SU-DHL-6 (cell line): ENCODE results near the gene GCC1.

Source experiments
- EZH2phosphoT487 ChIP-seq: fragments of 200-600 bp; sonication (generic), shearing (Covaris generic); conservative IDR thresholded peaks from 2 replicates; pipeline ENCODE4 v1.6.1; 2018; ENCODE audit warnings: mild to moderate bottlenecking, antibody characterized with exemption, low read length, moderate library complexity, mixed read lengths
- TF ChIP-seq, protein P1 (sequence below): fragments of 200-600 bp; sonication (generic); IDR thresholded peaks from one replicate; pipeline ENCODE4 v1.5.1; 2017; ENCODE audit warnings: antibody characterized with exemption, mild to moderate bottlenecking, low read length, moderate library complexity; ENCODE audit not compliant: insufficient read depth, poor library complexity, severe bottlenecking

DNA sequence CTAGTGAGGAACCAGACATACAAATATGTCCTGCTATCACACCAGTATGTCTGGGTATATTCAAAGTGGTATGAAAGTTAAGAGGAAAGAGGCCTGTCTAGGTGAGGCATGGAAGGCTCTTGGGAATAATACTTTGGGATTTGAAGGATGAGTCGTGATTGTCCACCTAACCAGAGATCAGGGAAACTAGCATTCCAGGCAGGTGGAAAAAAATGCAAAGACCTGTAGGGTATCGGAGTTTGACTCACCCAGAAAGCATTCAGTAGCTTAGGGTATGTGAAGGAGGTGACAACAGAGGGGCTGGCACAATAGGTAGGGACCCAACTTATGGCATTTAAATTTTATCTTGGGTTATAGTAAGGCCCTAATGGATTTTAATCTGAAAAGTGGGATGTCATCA, 950 bp upstream of the GCC1 start:
- TF ChIP-seq, protein P1, sequence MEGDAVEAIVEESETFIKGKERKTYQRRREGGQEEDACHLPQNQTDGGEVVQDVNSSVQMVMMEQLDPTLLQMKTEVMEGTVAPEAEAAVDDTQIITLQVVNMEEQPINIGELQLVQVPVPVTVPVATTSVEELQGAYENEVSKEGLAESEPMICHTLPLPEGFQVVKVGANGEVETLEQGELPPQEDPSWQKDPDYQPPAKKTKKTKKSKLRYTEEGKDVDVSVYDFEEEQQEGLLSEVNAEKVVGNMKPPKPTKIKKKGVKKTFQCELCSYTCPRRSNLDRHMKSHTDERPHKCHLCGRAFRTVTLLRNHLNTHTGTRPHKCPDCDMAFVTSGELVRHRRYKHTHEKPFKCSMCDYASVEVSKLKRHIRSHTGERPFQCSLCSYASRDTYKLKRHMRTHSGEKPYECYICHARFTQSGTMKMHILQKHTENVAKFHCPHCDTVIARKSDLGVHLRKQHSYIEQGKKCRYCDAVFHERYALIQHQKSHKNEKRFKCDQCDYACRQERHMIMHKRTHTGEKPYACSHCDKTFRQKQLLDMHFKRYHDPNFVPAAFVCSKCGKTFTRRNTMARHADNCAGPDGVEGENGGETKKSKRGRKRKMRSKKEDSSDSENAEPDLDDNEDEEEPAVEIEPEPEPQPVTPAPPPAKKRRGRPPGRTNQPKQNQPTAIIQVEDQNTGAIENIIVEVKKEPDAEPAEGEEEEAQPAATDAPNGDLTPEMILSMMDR, result no peak
- TF ChIP-seq EZH2phosphoT487, result no peak
